ENCODE results near the gene MDH1B.

DNA sequence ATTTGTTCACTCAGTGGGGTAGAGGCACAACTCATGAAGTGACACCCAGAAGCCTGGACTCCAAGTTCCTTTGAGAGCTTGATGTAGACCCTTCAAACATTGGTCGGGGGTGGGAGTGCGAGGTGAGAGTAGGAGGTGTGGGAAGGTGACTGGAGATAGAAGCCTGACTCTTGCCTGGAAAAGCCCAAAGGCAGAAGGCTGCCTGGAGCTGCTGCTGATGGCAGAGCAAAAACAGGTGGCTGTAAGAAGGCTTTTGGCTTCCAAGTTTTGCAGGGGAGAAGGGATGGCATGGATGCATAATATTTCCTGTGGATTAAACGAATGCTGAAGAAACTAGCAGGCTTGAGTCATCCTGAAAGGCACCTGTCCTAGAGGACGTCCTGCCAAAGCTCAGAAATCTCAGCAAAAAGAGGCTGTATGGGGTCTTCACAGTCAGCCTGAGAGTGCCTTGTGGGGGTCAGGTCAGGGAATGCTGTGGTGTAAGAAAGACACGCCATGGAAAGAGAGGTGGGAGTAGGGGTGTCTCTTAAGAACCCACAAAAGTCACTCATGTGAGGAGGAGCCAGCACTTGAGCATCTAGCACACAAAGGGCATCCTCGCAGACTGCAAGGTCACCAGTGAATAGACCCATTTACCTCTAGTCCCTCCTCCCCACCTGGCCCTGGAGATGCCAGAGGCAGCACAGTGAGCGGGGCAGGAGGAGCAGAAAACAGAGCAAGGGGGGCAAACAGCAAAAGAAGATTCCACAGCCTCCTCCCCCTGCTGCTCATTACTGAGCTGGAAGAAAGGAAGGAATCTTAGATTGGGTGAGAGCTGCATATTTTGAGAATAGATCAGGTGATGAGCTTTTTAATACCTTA, 37.8 kb upstream of the MDH1B start:
- TF ChIP-seq, protein P1, sequence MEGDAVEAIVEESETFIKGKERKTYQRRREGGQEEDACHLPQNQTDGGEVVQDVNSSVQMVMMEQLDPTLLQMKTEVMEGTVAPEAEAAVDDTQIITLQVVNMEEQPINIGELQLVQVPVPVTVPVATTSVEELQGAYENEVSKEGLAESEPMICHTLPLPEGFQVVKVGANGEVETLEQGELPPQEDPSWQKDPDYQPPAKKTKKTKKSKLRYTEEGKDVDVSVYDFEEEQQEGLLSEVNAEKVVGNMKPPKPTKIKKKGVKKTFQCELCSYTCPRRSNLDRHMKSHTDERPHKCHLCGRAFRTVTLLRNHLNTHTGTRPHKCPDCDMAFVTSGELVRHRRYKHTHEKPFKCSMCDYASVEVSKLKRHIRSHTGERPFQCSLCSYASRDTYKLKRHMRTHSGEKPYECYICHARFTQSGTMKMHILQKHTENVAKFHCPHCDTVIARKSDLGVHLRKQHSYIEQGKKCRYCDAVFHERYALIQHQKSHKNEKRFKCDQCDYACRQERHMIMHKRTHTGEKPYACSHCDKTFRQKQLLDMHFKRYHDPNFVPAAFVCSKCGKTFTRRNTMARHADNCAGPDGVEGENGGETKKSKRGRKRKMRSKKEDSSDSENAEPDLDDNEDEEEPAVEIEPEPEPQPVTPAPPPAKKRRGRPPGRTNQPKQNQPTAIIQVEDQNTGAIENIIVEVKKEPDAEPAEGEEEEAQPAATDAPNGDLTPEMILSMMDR (conservative IDR thresholded peaks at IDR 0.05; ENCODE audit: low read length): no peak
- TF ChIP-seq EZH2phosphoT487 (IDR thresholded peaks at IDR 0.05; ENCODE audit: borderline replicate concordance, low read depth, low read length): no peak
